ENCODE measurements around the gene OPA3. TPM values are rescaled to one million over a fixed set of nuclear protein-coding genes. Genes with fewer than 3 reads are reported as not detected.

The OPA3 gene
- total RNA-seq, 2 donors from 2014 or later: 18.7 to 20.6 TPM

GRCh38 chr19:45564131-45564780 is 20.3 kb downstream of the OPA3 start:
- Mint-ChIP-seq H3K36me3 (ENCODE audit: low read depth) (peaks cover 6% of the 10 kb centered on the region), H3K27ac (no peak overlapping the region), H3K9me3 (no peaks in the 10 kb centered on the region), H3K4me3 (no peak overlapping the region), H3K27me3 (no peaks in the 10 kb centered on the region), H3K4me1 (no peaks in the 10 kb centered on the region)
- no peak for ATAC-seq (replicated peaks)

GRCh38 chr19:45560686-45561085 is 23.9 kb downstream of the OPA3 start:
- Mint-ChIP-seq H3K36me3 (ENCODE audit: low read depth) (peaks cover 6% of the 10 kb centered on the region), H3K27me3 (no peaks in the 10 kb centered on the region), H3K9me3 (no peaks in the 10 kb centered on the region), H3K4me3 (no peak overlapping the region), H3K4me1 (peaks cover 4% of the 10 kb centered on the region), H3K27ac (no peak overlapping the region)
- no peak for ATAC-seq (replicated peaks)

DNA sequence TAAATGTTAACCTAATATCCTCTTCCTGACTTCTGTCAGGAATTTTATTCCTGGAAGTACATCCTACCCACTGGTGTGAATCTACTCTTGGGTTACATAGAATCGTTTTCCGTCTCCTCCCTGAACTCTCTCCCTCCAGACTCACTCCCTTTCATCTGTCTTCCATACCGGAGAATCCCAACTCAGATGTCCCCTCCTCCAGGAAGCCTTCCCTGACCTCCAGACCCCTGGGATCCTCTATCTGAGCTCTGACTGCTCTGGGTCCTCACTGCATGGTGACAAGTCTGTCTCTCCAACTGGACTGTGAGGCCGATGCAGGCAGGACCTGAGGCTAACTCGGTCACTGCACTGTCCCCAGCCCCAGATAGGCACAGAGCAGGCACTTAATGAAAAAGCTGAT is 24.6 kb downstream of the OPA3 start:
- H3K4me1 Mint-ChIP-seq: peaks cover 4% of the 10 kb centered on the region
- no peaks in the 10 kb centered on the region for H3K9me3 Mint-ChIP-seq
- no peak overlapping the region for H3K27ac Mint-ChIP-seq
- peaks cover 6% of the 10 kb centered on the region for H3K36me3 Mint-ChIP-seq (ENCODE audit: low read depth)
- H3K4me3 Mint-ChIP-seq: no peak overlapping the region
- no peaks in the 10 kb centered on the region for H3K27me3 Mint-ChIP-seq
- ATAC-seq (replicated peaks): no peak

DNA sequence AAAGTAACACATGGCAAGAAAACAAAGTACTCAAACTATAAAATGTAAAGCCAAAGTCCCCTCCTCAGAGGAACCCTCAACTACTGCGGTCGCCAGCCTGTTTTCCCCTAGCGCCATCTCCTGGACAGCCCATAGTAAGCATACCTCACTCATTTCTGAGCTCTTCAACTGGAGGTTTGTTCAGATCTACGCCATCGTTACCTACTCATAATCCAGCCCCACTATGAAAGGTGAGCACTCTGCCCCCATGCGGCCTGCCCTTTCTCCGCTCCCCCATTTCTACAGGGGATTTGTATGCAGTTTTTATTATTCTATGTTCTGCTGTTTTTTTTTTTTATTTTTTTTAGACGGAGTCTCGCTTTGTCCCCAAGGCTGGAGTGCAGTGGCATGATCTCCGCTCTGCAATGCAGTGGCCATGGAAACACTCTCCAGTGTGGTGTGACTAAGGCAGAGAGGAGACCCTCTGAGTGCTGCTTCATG is 26.2 kb downstream of the OPA3 start:
- Mint-ChIP-seq H3K4me1 (peaks cover 4% of the 10 kb centered on the region), H3K36me3 (ENCODE audit: low read depth) (peaks cover 6% of the 10 kb centered on the region), H3K27ac (peak overlapping the region; percentile 59), H3K4me3 (no peak overlapping the region), H3K27me3 (no peaks in the 10 kb centered on the region), H3K9me3 (no peaks in the 10 kb centered on the region)
- ATAC-seq (replicated peaks): peak; percentile 96

DNA sequence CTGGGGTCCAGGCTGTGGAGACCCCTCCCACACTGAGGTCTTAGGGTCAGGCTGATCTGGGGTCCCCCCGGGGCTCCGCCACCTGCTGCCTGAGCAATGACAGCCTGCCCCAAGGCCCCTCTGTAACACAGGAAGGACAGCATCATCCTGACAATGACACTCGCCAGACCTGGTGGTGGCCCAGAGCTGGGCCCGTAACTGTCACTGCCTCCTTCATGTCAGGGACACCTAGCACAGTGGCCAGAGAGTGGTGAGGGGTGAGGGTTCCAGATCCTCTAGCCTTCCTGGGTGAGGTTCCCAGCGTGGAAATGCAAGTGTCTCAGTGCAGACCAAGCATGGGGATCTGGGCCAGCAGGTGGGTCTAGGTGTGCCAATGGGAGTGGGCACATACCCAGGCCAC is 27.8 kb downstream of the OPA3 start:
- ATAC-seq (replicated peaks): no peak
- no peaks in the 10 kb centered on the region for H3K9me3 Mint-ChIP-seq
- no peaks in the 10 kb centered on the region for H3K27me3 Mint-ChIP-seq
- H3K27ac Mint-ChIP-seq: no peak overlapping the region
- H3K36me3 Mint-ChIP-seq (ENCODE audit: low read depth): peaks cover 6% of the 10 kb centered on the region
- H3K4me3 Mint-ChIP-seq: no peak overlapping the region
- H3K4me1 Mint-ChIP-seq: peaks cover 4% of the 10 kb centered on the region

GRCh38 chr19:45554481-45554880 is 30.1 kb downstream of the OPA3 start:
- no peak for ATAC-seq (replicated peaks)
- Mint-ChIP-seq H3K36me3 (ENCODE audit: low read depth) (no peaks in the 10 kb centered on the region), H3K4me1 (peaks cover 4% of the 10 kb centered on the region), H3K27me3 (no peaks in the 10 kb centered on the region), H3K27ac (no peak overlapping the region), H3K4me3 (no peak overlapping the region), H3K9me3 (no peaks in the 10 kb centered on the region)

- no peaks in the 10 kb centered on the region for H3K9me3 Mint-ChIP-seq
- H3K36me3 Mint-ChIP-seq (ENCODE audit: low read depth): no peaks in the 10 kb centered on the region
- no peak overlapping the region for H3K27ac Mint-ChIP-seq
- H3K4me1 Mint-ChIP-seq: peaks cover 4% of the 10 kb centered on the region
- H3K27me3 Mint-ChIP-seq: no peaks in the 10 kb centered on the region
- ATAC-seq (replicated peaks): no peak
- H3K4me3 Mint-ChIP-seq: no peak overlapping the region
Observed at GRCh38 chr19:45553464-45553863, 31.1 kb downstream of the OPA3 start.

GRCh38 chr19:45547965-45548609 is 36.5 kb downstream of the OPA3 start:
- Mint-ChIP-seq H3K27ac (no peak overlapping the region), H3K9me3 (no peaks in the 10 kb centered on the region), H3K36me3 (ENCODE audit: low read depth) (no peaks in the 10 kb centered on the region), H3K4me3 (no peak overlapping the region), H3K4me1 (peaks cover 4% of the 10 kb centered on the region), H3K27me3 (no peaks in the 10 kb centered on the region)
- ATAC-seq (replicated peaks): no peak

DNA sequence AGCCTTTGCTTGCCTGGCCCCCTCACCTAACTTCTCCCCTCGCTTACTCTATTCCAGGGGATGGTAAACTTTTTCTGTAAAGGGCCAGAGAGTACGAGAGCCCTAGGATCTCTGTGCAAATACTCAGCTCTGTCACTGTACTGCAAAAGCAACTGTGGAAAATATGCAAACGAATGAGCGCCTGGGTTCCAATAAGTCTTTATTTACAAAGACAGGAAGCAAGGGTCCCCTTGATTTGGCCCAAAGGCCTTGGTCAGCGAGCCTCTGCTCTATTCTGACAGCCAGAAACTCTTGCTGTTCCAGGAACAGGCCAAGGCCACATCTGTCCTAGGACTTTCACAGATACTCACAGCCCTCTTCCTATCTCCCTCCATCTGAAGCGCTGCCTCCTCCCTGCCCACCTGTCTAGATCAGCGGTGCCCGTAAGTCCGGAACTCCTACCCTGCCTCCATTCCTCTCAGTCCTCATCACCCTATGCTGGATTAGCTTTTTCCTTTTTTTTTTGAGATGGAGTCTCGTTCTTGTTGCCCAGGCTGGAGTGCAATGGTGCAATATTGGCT is 37.3 kb downstream of the OPA3 start:
- H3K27me3 Mint-ChIP-seq: no peaks in the 10 kb centered on the region
- H3K36me3 Mint-ChIP-seq (ENCODE audit: low read depth): no peaks in the 10 kb centered on the region
- H3K9me3 Mint-ChIP-seq: no peaks in the 10 kb centered on the region
- no peak overlapping the region for H3K4me3 Mint-ChIP-seq
- no peak for ATAC-seq (replicated peaks)
- H3K27ac Mint-ChIP-seq: no peak overlapping the region
- H3K4me1 Mint-ChIP-seq: peaks cover 4% of the 10 kb centered on the region

- peaks cover 4% of the 10 kb centered on the region for H3K4me1 Mint-ChIP-seq
- H3K9me3 Mint-ChIP-seq: no peaks in the 10 kb centered on the region
- H3K4me3 Mint-ChIP-seq: no peak overlapping the region
- no peak overlapping the region for H3K27ac Mint-ChIP-seq
- no peak for ATAC-seq (replicated peaks)
- H3K27me3 Mint-ChIP-seq: no peaks in the 10 kb centered on the region
- H3K36me3 Mint-ChIP-seq (ENCODE audit: low read depth): no peaks in the 10 kb centered on the region
Observed at GRCh38 chr19:45542234-45542668, 42.4 kb downstream of the OPA3 start.

- Mint-ChIP-seq H3K9me3 (no peaks in the 10 kb centered on the region), H3K27me3 (no peaks in the 10 kb centered on the region), H3K27ac (no peak overlapping the region), H3K36me3 (ENCODE audit: low read depth) (no peaks in the 10 kb centered on the region), H3K4me1 (peaks cover 8% of the 10 kb centered on the region), H3K4me3 (no peak overlapping the region)
- no peak for ATAC-seq (replicated peaks)
Observed at GRCh38 chr19:45539459-45539858, 45.1 kb downstream of the OPA3 start.

- H3K27ac Mint-ChIP-seq: no peak overlapping the region
- ATAC-seq (replicated peaks): no peak
- H3K4me3 Mint-ChIP-seq: no peak overlapping the region
- peaks cover 4% of the 10 kb centered on the region for H3K9me3 Mint-ChIP-seq
- H3K36me3 Mint-ChIP-seq (ENCODE audit: low read depth): peaks cover 23% of the 10 kb centered on the region
- H3K27me3 Mint-ChIP-seq: no peaks in the 10 kb centered on the region
- peaks cover 13% of the 10 kb centered on the region for H3K4me1 Mint-ChIP-seq
Observed at GRCh38 chr19:45531349-45531748, 53.3 kb downstream of the OPA3 start.

GRCh38 chr19:45529420-45529785 is 55.2 kb downstream of the OPA3 start:
- no peak overlapping the region for H3K27ac Mint-ChIP-seq
- no peak for ATAC-seq (replicated peaks)
- no peaks in the 10 kb centered on the region for H3K27me3 Mint-ChIP-seq
- peaks cover 4% of the 10 kb centered on the region for H3K9me3 Mint-ChIP-seq
- H3K36me3 Mint-ChIP-seq (ENCODE audit: low read depth): peaks cover 43% of the 10 kb centered on the region
- peaks cover 13% of the 10 kb centered on the region for H3K4me1 Mint-ChIP-seq
- H3K4me3 Mint-ChIP-seq: no peak overlapping the region

DNA sequence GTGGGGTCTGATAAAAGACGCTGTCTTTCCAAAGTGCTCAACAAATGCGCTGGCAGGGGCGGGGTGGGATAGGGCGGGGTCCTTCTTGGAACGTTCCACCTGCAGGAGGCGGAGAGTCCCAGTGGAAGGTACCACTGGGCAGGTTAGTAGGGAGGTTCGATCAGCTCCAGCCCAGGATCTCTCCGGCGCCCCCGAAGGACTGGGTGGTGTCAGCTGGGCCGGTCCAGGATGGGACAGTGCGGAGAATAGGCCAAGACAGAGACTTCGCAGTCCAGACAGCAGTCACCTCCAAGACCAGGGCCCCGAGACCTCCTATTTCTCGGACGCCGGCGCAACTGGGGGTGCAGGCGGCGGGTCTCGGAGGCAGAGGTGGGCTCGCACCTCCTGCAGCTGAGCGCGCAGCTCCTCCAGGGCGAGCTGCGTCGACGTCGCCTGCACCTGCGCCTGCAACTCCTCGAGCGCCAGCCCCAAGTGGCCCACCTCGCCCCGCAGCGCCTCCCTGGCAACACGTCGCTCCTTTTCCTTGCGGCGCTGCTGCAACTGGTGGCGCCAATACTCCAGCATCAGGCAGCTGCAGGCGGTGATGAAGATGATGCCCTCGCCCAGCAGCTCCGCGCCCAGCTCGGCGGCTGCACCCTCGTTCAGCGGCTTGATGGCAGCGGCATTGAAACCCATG is 55.7 kb downstream of the OPA3 start:
- peak; percentile 33 for ATAC-seq (replicated peaks)
- Mint-ChIP-seq H3K4me3 (peak overlapping the region; percentile 9), H3K4me1 (peaks cover 13% of the 10 kb centered on the region), H3K9me3 (peaks cover 4% of the 10 kb centered on the region), H3K27me3 (no peaks in the 10 kb centered on the region), H3K27ac (no peak overlapping the region), H3K36me3 (ENCODE audit: low read depth) (peaks cover 48% of the 10 kb centered on the region)
